ENCODE data around the gene UNG.
A peak's percentile ranks its signal among the peaks of the same experiment; 100 is the strongest.
"Not testable (repeated sequence)": the region's sequence is repeated elsewhere in the genome, so short reads cannot be mapped to it uniquely, and the experiment has no call there.

UNG gene

GRCh38 chr12:109124878-109125648 lies 27.7 kb downstream of the UNG start:
- DNase-seq, result no peak

GRCh38 chr12:109125791-109126190 lies 28.4 kb downstream of the UNG start:
- DNase-seq, result no peak

GRCh38 chr12:109126784-109127183 lies 29.4 kb downstream of the UNG start:
- DNase-seq, result no peak

GRCh38 chr12:109127533-109128242 lies 30.3 kb downstream of the UNG start:
- no peak for DNase-seq

GRCh38 chr12:109130297-109131153 lies 33.1 kb downstream of the UNG start:
- DNase-seq, result no peak

GRCh38 chr12:109131154-109132050 lies 34.0 kb downstream of the UNG start:
- DNase-seq, result no peak

GRCh38 chr12:109134186-109134917 lies 37.0 kb downstream of the UNG start:
- no peak for DNase-seq

- no peak for DNase-seq
Observed at GRCh38 chr12:109137055-109137454, 39.7 kb downstream of the UNG start.

GRCh38 chr12:109139360-109139759 lies 42.0 kb downstream of the UNG start:
- DNase-seq, result no peak

GRCh38 chr12:109139791-109140190 lies 42.4 kb downstream of the UNG start:
- no peak for DNase-seq

GRCh38 chr12:109140560-109140959 lies 43.2 kb downstream of the UNG start:
- no peak for DNase-seq

GRCh38 chr12:109144224-109144623 lies 46.8 kb downstream of the UNG start:
- DNase-seq, result no peak

- not testable (repeated sequence) for DNase-seq
Observed at GRCh38 chr12:109147126-109147525, 49.7 kb downstream of the UNG start.

- DNase-seq, result no peak
Observed at GRCh38 chr12:109147954-109148353, 50.6 kb downstream of the UNG start.

GRCh38 chr12:109150124-109150640 lies 52.8 kb downstream of the UNG start:
- no peak for DNase-seq

GRCh38 chr12:109151457-109151856 lies 54.1 kb downstream of the UNG start:
- no peak for DNase-seq

- DNase-seq, result peak; percentile 77
Observed at GRCh38 chr12:109153821-109154441, 56.5 kb downstream of the UNG start.

- DNase-seq, result peak; percentile 87
Observed at GRCh38 chr12:109154451-109155438, 57.3 kb downstream of the UNG start.

- no peak for DNase-seq
Observed at GRCh38 chr12:109156036-109156435, 58.6 kb downstream of the UNG start.

GRCh38 chr12:109156586-109156985 lies 59.2 kb downstream of the UNG start:
- no peak for DNase-seq
